GM08714 (cell line): Measurements from ENCODE around the gene TRAF5.
"Not testable (repeated sequence)": the region's sequence is repeated elsewhere in the genome, so short reads cannot be mapped to it uniquely, and the experiment has no call there.

Experiments
- H3K4me3 ChIP-seq: fragments of 200-500 bp; sonication (Bioruptor generic); 2 replicates; pipeline ENCODE4 v1.5.1; 2014; ENCODE audit warnings: mild to moderate bottlenecking, low read length, inconsistent platforms
- ZNF274 ChIP-seq: IDR thresholded peaks from 2 replicates; pipeline ENCODE4 v1.6.1; 2012; ENCODE audit warnings: mild to moderate bottlenecking, low read depth, low read length

TRAF5 gene

GRCh38 chr1:211319892-211320291, 6.7 kb upstream of the TRAF5 start:
- no peak overlapping the region for H3K4me3 ChIP-seq
- TF ChIP-seq ZNF274, result no peak

GRCh38 chr1:211320980-211321379, 5.7 kb upstream of the TRAF5 start:
- TF ChIP-seq ZNF274, result no peak
- H3K4me3 ChIP-seq, result no peak overlapping the region

- H3K4me3 ChIP-seq, result not testable (repeated sequence)
Observed at GRCh38 chr1:211321646-211322045, 5.0 kb upstream of the TRAF5 start.

GRCh38 chr1:211323156-211324063, 3.2 kb upstream of the TRAF5 start:
- no peak for TF ChIP-seq ZNF274

GRCh38 chr1:211324992-211325775, 1.4 kb upstream of the TRAF5 start:
- TF ChIP-seq ZNF274, result no peak
- no peak overlapping the region for H3K4me3 ChIP-seq

More at GRCh38 chr1:211323156-211324063, 3.2 kb upstream of the TRAF5 start:
- H3K4me3 ChIP-seq, result no peak overlapping the region

GRCh38 chr1:211326140-211326527, 499 bp upstream of the TRAF5 start:
- H3K4me3 ChIP-seq, result peak overlapping the region; percentile 83; the same call in 1 of the 2 replicates
- TF ChIP-seq ZNF274, result no peak

GRCh38 chr1:211327346-211327921, 801 bp downstream of the TRAF5 start:
- H3K4me3 ChIP-seq, result peak overlapping the region; percentile 83
- TF ChIP-seq ZNF274, result no peak

GRCh38 chr1:211328084-211328694, 1.6 kb downstream of the TRAF5 start:
- peak overlapping the region; percentile 83; the same call in 1 of the 2 replicates for H3K4me3 ChIP-seq

GRCh38 chr1:211328866-211329475, 2.3 kb downstream of the TRAF5 start:
- peak overlapping the region; percentile 9; the same call in 1 of the 2 replicates for H3K4me3 ChIP-seq
- TF ChIP-seq ZNF274, result no peak

More at GRCh38 chr1:211328084-211328694, 1.6 kb downstream of the TRAF5 start:
- TF ChIP-seq ZNF274, result no peak

- H3K4me3 ChIP-seq, result peak overlapping the region; percentile 9; the same call in 1 of the 2 replicates
- TF ChIP-seq ZNF274, result no peak
Observed at GRCh38 chr1:211329764-211330201, 3.1 kb downstream of the TRAF5 start.

- no peak for TF ChIP-seq ZNF274
- H3K4me3 ChIP-seq, result no peak overlapping the region; the same call in 1 of the 2 replicates
Observed at GRCh38 chr1:211330282-211330936, 3.8 kb downstream of the TRAF5 start.

GRCh38 chr1:211331011-211331709, 4.5 kb downstream of the TRAF5 start:
- no peak overlapping the region for H3K4me3 ChIP-seq
- TF ChIP-seq ZNF274, result no peak
